ENCODE data around the gene SPHKAP.

The SPHKAP gene

DNA sequence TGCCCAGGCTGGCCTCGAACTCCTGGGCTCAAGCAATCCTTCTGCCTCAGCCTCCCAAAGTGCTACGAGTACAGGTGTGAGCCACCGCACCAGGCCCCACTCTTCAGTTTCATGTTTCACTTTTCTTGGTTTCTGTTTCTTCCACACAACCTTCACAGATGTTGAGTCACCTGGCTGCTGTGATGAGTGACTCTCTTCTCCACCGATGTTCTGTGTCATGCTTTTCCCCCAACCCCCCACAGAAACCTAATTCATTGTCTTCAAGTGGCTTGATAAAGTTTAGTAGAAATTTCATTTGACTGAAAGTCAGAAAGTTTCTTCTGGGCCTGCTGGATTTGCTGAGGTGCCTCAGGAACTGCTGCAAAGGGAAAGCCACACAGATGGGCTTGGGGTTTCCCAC lies 78.5 kb downstream of the SPHKAP start:
- Histone ChIP-seq H3K4me2 (ENCODE audit: low read length) (peak overlapping the region; percentile 27; the same call in 1 of the 2 replicates), H3K27ac (ENCODE audit: low read length) (peak overlapping the region; percentile 54; the same call in 1 of the 2 replicates), H3K9ac (ENCODE audit: low read length) (no peak overlapping the region), H3K4me3 (ENCODE audit: low read length) (no peak overlapping the region), H3K36me3 (replicated peaks; ENCODE audit: low read depth, low read length) (peaks cover 4% of the 10 kb centered on the region), H4K20me1 (ENCODE audit: insufficient read depth, low read length) (no peaks in the 10 kb centered on the region), H2AFZ (ENCODE audit: low read depth, low read length) (peak overlapping the region; percentile 39; the same call in 1 of the 2 replicates), H3K79me2 (ENCODE audit: low read length) (no peaks in the 10 kb centered on the region), H3K4me1 (ENCODE audit: low read length) (peaks cover 11% of the 10 kb centered on the region), H3K9me3 (ENCODE audit: insufficient read depth, low read length) (no peaks in the 10 kb centered on the region), H3K27me3 (ENCODE audit: low read depth, low read length) (no peaks in the 10 kb centered on the region)
- TF ChIP-seq, protein P1, sequence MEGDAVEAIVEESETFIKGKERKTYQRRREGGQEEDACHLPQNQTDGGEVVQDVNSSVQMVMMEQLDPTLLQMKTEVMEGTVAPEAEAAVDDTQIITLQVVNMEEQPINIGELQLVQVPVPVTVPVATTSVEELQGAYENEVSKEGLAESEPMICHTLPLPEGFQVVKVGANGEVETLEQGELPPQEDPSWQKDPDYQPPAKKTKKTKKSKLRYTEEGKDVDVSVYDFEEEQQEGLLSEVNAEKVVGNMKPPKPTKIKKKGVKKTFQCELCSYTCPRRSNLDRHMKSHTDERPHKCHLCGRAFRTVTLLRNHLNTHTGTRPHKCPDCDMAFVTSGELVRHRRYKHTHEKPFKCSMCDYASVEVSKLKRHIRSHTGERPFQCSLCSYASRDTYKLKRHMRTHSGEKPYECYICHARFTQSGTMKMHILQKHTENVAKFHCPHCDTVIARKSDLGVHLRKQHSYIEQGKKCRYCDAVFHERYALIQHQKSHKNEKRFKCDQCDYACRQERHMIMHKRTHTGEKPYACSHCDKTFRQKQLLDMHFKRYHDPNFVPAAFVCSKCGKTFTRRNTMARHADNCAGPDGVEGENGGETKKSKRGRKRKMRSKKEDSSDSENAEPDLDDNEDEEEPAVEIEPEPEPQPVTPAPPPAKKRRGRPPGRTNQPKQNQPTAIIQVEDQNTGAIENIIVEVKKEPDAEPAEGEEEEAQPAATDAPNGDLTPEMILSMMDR (IDR thresholded peaks at IDR 0.05; ENCODE audit: low read depth, low read length) = no peak
- no peak for TF ChIP-seq EZH2phosphoT487 (IDR thresholded peaks at IDR 0.05; ENCODE audit: low read depth)

DNA sequence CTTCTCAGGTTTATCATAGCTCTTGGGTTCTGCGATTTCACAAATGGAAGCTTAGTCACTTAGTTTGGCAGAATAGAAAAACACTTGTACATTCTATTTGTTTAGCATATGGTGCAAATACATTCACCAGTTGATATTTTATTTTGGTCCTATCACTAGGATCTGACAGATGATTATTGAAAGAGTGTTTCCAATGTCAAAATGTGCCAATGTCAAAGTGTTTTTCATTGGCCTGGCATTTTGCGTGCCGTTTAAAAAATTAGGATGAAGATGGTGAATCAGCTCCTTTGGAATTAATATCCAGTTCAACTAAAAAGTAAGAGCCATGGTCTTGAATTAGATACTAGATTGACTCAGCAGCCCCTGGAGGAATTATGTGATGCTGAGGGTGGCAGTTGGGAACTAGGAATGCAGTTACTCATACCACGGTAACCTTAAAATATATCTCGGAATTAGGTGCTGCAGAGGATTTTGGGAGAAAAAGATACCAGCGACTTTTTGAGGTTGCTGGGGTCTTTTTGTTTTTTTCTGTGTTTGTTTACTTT lies 87.0 kb downstream of the SPHKAP start:
- Histone ChIP-seq H3K36me3 (replicated peaks; ENCODE audit: low read depth, low read length) (no peaks in the 10 kb centered on the region), H3K79me2 (ENCODE audit: low read length) (no peaks in the 10 kb centered on the region), H3K27me3 (ENCODE audit: low read depth, low read length) (no peaks in the 10 kb centered on the region), H4K20me1 (ENCODE audit: insufficient read depth, low read length) (no peaks in the 10 kb centered on the region), H3K9me3 (ENCODE audit: insufficient read depth, low read length) (no peaks in the 10 kb centered on the region), H3K4me1 (ENCODE audit: low read length) (peaks cover 9% of the 10 kb centered on the region), H3K4me2 (ENCODE audit: low read length) (no peak overlapping the region), H3K9ac (ENCODE audit: low read length) (no peak overlapping the region), H3K4me3 (ENCODE audit: low read length) (no peak overlapping the region), H3K27ac (ENCODE audit: low read length) (no peak overlapping the region), H2AFZ (ENCODE audit: low read depth, low read length) (no peak overlapping the region)
- TF ChIP-seq, protein P1 (IDR thresholded peaks at IDR 0.05; ENCODE audit: low read depth, low read length) = no peak
- TF ChIP-seq EZH2phosphoT487 (IDR thresholded peaks at IDR 0.05; ENCODE audit: low read depth) = no peak

DNA sequence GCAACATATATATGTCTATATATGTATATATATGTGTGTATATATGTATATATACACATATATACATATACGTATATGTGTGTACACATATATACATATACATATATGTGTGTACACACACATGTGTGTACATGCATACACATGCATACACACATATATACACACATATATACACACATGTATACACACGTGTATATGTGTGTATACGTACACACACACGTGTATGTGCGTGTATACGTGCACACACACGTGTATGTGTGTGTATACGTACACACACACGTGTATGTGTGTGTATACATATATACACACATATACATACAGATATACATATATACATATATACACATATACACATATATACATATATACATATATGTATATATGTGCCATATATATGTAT lies 89.4 kb downstream of the SPHKAP start:
- Histone ChIP-seq H3K4me2 (ENCODE audit: low read length) (no peak overlapping the region), H4K20me1 (ENCODE audit: insufficient read depth, low read length) (no peaks in the 10 kb centered on the region), H3K36me3 (replicated peaks; ENCODE audit: low read depth, low read length) (no peaks in the 10 kb centered on the region), H2AFZ (ENCODE audit: low read depth, low read length) (no peak overlapping the region), H3K9me3 (ENCODE audit: insufficient read depth, low read length) (no peaks in the 10 kb centered on the region), H3K27me3 (ENCODE audit: low read depth, low read length) (no peaks in the 10 kb centered on the region), H3K4me3 (ENCODE audit: low read length) (no peak overlapping the region), H3K4me1 (ENCODE audit: low read length) (peaks cover 9% of the 10 kb centered on the region), H3K79me2 (ENCODE audit: low read length) (no peaks in the 10 kb centered on the region), H3K27ac (ENCODE audit: low read length) (no peak overlapping the region), H3K9ac (ENCODE audit: low read length) (no peak overlapping the region)
- TF ChIP-seq, protein P1 (IDR thresholded peaks at IDR 0.05; ENCODE audit: low read depth, low read length) = no peak
- TF ChIP-seq EZH2phosphoT487 (IDR thresholded peaks at IDR 0.05; ENCODE audit: low read depth) = no peak

DNA sequence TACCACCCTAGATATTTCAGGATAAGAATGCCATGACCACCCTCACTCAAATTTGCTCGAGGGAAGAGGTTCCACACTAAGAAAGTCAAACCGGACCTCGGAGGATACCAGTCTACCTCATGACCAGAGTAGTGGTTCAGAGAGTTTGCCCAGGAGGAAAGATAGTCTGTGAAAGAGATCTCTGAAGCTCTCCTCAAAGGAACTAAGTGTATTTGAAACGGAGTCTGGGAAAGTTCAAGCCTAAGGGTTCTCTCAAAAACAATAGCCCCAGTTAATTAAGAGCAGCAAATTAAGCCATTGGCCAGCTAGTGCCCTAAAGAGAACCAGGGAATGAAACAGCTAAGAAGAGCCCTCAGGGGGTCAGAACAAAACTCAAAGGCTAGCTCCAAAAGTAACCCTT lies 94.9 kb downstream of the SPHKAP start:
- H3K79me2 ChIP-seq (ENCODE audit: low read length) = no peaks in the 10 kb centered on the region
- H3K4me2 ChIP-seq (ENCODE audit: low read length) = no peak overlapping the region
- H3K27ac ChIP-seq (ENCODE audit: low read length) = no peak overlapping the region
- no peak overlapping the region for H3K4me3 ChIP-seq (ENCODE audit: low read length)
- no peaks in the 10 kb centered on the region for H3K9me3 ChIP-seq (ENCODE audit: insufficient read depth, low read length)
- no peak overlapping the region for H2AFZ ChIP-seq (ENCODE audit: low read depth, low read length)
- H3K4me1 ChIP-seq (ENCODE audit: low read length) = no peaks in the 10 kb centered on the region
- no peaks in the 10 kb centered on the region for H3K27me3 ChIP-seq (ENCODE audit: low read depth, low read length)
- H3K36me3 ChIP-seq (replicated peaks; ENCODE audit: low read depth, low read length) = no peaks in the 10 kb centered on the region
- H4K20me1 ChIP-seq (ENCODE audit: insufficient read depth, low read length) = no peaks in the 10 kb centered on the region
- no peak overlapping the region for H3K9ac ChIP-seq (ENCODE audit: low read length)
- TF ChIP-seq, protein P1 (IDR thresholded peaks at IDR 0.05; ENCODE audit: low read depth, low read length) = no peak
- no peak for TF ChIP-seq EZH2phosphoT487 (IDR thresholded peaks at IDR 0.05; ENCODE audit: low read depth)

Measured in OCI-LY3 (cell line).